ENCODE measurements around the gene CACNA1G. TPM values are rescaled to one million over a fixed set of nuclear protein-coding genes. Genes with fewer than 3 reads are reported as not detected.
A peak's percentile ranks its signal among the peaks of the same experiment; 100 is the strongest.

Gene CACNA1G
- total RNA-seq, 1 donor from 2014 or later: 1.9 TPM

- DNase-seq (ENCODE audit: low spot score): peak; percentile 44
These were observed 5.2 kb downstream of the CACNA1G start for GRCh38 chr17:50565402-50566350.

- DNase-seq (ENCODE audit: low spot score): no peak
These were observed 6.4 kb downstream of the CACNA1G start for GRCh38 chr17:50566886-50567285.

GRCh38 chr17:50568659-50569058, 8.1 kb downstream of the CACNA1G start:
- no peak for DNase-seq (ENCODE audit: low spot score)

DNA sequence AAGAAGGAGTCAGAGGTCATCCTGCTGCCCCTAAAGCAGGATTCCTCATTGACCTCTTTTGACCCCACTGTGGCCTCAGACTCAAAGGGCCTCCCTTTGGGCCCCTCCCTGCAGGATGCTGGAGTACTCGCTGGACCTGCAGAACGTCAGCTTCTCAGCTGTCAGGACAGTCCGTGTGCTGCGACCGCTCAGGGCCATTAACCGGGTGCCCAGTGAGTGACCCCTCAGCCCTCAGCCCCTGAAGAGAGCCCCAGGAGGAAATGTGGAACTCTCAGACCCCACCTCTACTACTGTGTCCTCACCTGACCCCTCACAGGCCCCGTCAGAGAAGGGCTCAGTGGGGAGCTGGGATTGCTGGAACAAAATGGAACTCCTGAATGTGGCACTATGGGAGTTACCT, 9.1 kb downstream of the CACNA1G start:
- DNase-seq (ENCODE audit: low spot score): no peak

DNA sequence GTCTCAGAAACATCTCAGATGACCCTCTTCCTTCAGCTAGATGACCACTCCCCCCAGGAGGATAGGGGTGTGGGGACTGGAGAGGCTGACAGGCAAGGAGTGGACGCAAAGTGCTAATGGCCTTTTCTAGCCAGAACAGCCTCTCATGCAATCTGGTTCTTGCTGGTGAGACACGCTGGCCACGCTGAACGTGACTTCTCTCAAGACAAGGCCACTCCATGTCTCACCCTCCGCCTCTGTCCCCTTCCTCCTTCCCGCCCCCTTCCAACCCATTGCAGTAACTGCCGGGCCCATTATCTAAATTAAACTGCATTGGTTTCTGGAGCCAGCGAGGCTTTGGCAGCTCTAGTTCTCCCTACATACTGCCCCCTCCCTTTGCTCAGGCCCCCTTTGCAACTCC, 9.5 kb downstream of the CACNA1G start:
- no peak for DNase-seq (ENCODE audit: low spot score)

DNA sequence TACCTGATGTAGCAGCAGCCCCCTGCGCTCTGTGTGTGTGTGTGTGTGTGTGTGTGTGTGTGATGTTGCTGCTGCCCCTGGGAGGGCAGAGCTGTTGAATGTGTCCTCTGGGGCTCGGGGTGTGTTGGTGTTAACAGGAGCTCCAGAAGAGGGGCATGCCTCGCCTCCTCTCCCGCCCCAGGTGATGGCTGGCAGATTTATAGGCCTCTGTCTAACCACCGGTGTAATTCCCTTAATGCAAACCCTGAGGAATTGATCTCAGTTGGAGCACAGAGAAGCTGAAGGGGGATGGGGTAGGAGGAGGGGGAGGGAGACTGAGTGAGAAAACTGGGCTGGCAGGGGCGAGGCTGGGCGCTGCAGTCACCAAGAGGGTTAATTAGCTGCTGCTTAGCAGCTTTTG, 10.0 kb downstream of the CACNA1G start:
- no peak for DNase-seq (ENCODE audit: low spot score)

GRCh38 chr17:50571681-50572080, 11.2 kb downstream of the CACNA1G start:
- DNase-seq (ENCODE audit: low spot score): no peak

- no peak for DNase-seq (ENCODE audit: low spot score)
These were observed 12.0 kb downstream of the CACNA1G start for GRCh38 chr17:50572541-50572940.

- no peak for DNase-seq (ENCODE audit: low spot score)
These were observed 13.5 kb downstream of the CACNA1G start for GRCh38 chr17:50573866-50574611.

DNA sequence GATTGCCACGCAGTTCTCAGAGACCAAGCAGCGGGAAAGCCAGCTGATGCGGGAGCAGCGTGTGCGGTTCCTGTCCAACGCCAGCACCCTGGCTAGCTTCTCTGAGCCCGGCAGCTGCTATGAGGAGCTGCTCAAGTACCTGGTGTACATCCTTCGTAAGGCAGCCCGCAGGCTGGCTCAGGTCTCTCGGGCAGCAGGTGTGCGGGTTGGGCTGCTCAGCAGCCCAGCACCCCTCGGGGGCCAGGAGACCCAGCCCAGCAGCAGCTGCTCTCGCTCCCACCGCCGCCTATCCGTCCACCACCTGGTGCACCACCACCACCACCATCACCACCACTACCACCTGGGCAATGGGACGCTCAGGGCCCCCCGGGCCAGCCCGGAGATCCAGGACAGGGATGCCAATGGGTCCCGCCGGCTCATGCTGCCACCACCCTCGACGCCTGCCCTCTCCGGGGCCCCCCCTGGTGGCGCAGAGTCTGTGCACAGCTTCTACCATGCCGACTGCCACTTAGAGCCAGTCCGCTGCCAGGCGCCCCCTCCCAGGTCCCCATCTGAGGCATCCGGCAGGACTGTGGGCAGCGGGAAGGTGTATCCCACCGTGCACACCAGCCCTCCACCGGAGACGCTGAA, 15.2 kb downstream of the CACNA1G start:
- DNase-seq (ENCODE audit: low spot score): no peak

DNA sequence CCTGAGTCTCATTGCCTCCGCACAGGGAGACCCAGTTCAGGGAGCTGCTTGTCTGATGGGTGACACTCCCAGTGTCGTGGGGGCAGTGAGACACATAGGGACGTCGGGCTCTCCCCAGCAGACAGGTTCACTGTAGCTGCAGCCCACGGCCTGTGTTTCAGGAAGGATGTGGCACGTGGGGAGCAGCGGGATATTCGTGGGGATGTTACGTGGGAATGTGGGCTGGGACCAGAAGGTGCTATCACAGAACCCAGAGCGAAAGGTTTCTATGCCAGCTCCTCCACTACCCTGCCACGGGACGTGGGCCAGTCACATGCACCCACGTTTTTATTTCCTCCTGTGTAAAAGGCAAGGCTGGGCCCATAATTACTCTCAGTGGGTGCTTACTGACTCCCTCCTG, 16.3 kb downstream of the CACNA1G start:
- no peak for DNase-seq (ENCODE audit: low spot score)

GRCh38 chr17:50577451-50577954, 17.0 kb downstream of the CACNA1G start:
- no peak for DNase-seq (ENCODE audit: low spot score)

DNA sequence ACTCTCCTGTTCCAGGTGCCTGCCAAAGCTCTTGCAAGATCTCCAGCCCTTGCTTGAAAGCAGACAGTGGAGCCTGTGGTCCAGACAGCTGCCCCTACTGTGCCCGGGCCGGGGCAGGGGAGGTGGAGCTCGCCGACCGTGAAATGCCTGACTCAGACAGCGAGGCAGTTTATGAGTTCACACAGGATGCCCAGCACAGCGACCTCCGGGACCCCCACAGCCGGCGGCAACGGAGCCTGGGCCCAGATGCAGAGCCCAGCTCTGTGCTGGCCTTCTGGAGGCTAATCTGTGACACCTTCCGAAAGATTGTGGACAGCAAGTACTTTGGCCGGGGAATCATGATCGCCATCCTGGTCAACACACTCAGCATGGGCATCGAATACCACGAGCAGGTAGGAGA, 17.7 kb downstream of the CACNA1G start:
- no peak for DNase-seq (ENCODE audit: low spot score)

DNA sequence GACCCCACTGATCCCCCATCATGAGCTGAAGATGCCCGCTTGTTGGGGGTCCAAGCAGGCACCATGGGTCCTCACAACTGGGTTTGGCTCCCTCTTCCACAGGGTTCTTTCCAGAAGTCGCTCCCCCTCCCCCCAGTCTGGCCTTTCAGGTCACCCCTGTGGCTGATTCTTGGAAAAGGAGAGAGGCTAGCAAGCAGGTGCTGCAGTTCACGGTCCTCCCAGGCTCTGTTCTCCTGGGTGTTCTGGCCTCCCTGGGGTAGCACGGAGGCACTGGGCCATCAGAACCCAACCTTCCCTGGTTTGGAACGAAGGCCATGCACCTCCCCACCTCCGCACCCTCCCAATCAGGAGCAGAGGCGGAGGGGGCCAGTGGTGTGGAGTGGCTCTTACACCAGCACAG, 18.9 kb downstream of the CACNA1G start:
- DNase-seq (ENCODE audit: low spot score): no peak

- DNase-seq (ENCODE audit: low spot score): no peak
These were observed 20.1 kb downstream of the CACNA1G start for GRCh38 chr17:50580646-50581045.

GRCh38 chr17:50581316-50581715, 20.8 kb downstream of the CACNA1G start:
- no peak for DNase-seq (ENCODE audit: low spot score)

GRCh38 chr17:50582741-50583140, 22.2 kb downstream of the CACNA1G start:
- DNase-seq (ENCODE audit: low spot score): no peak

GRCh38 chr17:50583641-50584040, 23.1 kb downstream of the CACNA1G start:
- DNase-seq (ENCODE audit: low spot score): peak; percentile 51

GRCh38 chr17:50584116-50584515, 23.6 kb downstream of the CACNA1G start:
- DNase-seq (ENCODE audit: low spot score): peak; percentile 27

- no peak for DNase-seq (ENCODE audit: low spot score)
These were observed 24.2 kb downstream of the CACNA1G start for GRCh38 chr17:50584749-50585148.

GRCh38 chr17:50585346-50585745, 24.8 kb downstream of the CACNA1G start:
- DNase-seq (ENCODE audit: low spot score): no peak

- no peak for DNase-seq (ENCODE audit: low spot score)
These were observed 25.4 kb downstream of the CACNA1G start for GRCh38 chr17:50585891-50586290.
